Mesodermal cell (in vitro differentiated cells): ENCODE measurements around the gene PKP4.

Experiments used
- H3K27ac ChIP-seq: 2 replicates; pipeline ENCODE4 v1.7.0; 2013; ENCODE audit warnings: mild to moderate bottlenecking, low read depth, low read length, moderate library complexity; ENCODE audit not compliant: severe bottlenecking
- H3K36me3 ChIP-seq: 2 replicates; pipeline ENCODE4 v1.7.1; 2013; ENCODE audit warnings: mild to moderate bottlenecking, low read length, moderate library complexity; ENCODE audit not compliant: control insufficient read depth, insufficient read depth
- H3K4me1 ChIP-seq: one replicate; pipeline ENCODE4 v1.7.1; 2013; ENCODE audit warnings: mild to moderate bottlenecking, low read length; ENCODE audit not compliant: insufficient read depth, control insufficient read depth, poor library complexity, severe bottlenecking
- H3K4me3 ChIP-seq: 2 replicates; pipeline ENCODE4 v1.7.0; 2013; ENCODE audit warnings: low read length, control low read depth, mild to moderate bottlenecking; ENCODE audit not compliant: insufficient read depth, poor library complexity, severe bottlenecking; ENCODE audit errors: extremely low read depth
- H3K9me3 ChIP-seq: 2 replicates; pipeline ENCODE4 v1.7.1; 2013; ENCODE audit warnings: mild to moderate bottlenecking, low read length, moderate library complexity; ENCODE audit not compliant: control insufficient read depth
- WGBS, 2 experiments: methylation state at CpG; one replicate each; pipeline ENCODE4 v1.1.5; 2013; ENCODE audit warnings: missing lambda C conversion rate in 2 of 2; ENCODE audit not compliant: insufficient coverage in 2 of 2; 5-methylcytosine and 5-hydroxymethylcytosine counted together

PKP4 gene

DNA sequence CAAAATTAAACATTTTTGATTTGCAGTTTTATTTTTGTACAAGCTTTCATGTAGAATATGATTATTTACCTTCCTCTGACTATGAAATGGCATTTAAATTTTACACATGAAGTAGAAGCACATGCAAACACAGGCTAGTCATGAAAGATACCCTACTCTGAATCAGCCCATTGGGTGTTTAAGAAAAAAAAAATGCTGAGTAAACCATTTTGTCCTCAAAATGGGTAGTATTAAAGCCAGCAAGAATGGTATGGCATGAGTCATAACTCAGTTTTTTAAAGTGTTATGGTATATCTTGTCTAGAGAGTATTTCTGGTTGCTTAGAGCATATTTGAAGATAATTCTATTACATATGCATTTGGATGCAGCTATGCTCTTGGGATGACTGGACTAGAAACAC is 55.0 kb downstream of the PKP4 start:
- Histone ChIP-seq H3K36me3 (peaks cover 2% of the 10 kb centered on the region), H3K4me3 (no peak overlapping the region), H3K9me3 (no peaks in the 10 kb centered on the region), H3K27ac (no peak overlapping the region), H3K4me1 (no peaks in the 10 kb centered on the region)

DNA sequence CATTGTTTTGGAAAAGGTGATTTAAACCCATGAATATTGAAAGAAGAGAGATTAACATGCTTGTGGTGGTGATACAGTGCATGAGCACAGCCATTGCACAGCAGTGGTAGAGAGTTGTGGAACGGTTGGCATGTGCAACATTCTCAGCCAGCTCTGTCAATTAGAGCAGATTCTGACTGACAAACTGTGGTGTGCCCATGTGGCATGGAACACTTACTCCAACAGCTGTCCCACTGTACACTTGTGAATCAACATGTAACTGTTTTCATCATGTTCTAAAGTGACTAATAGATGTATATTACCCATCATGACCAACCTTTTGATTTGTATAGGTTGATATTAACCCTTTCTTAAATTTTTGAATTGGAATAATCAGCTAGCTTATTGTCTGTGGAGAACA is 55.6 kb downstream of the PKP4 start:
- no peak overlapping the region for H3K4me3 ChIP-seq
- H3K36me3 ChIP-seq = peaks cover 1% of the 10 kb centered on the region
- WGBS, 2 experiments = 83 to 100% methylated on average over 1 of the region's 1 CpG
- no peak overlapping the region for H3K27ac ChIP-seq
- H3K4me1 ChIP-seq = peaks cover under 1% of the 10 kb centered on the region
- H3K9me3 ChIP-seq = no peaks in the 10 kb centered on the region

DNA sequence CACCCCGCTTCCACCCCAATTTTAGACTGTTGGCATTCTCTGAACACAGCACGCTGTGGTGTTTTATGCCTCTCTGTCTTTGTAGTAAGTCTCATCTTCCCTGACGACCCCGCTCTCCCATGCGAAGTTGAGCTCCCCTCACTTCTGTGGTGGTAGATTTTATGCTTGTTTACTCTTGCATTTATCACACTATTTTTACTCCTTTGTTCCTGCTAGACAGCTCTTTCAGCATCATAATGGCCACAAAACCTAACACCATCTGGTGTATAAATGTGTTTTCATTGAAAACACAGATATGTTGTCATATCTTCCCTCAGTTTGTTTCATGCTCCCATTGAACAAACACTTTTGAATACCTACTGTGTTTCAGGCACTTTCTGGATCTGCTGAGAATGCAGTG is 57.1 kb downstream of the PKP4 start:
- H3K4me3 ChIP-seq = no peak overlapping the region
- no peaks in the 10 kb centered on the region for H3K36me3 ChIP-seq
- WGBS, 2 experiments = no CpG with 5 or more reads among the region's 5 CpGs
- H3K27ac ChIP-seq = no peak overlapping the region
- H3K4me1 ChIP-seq = peaks cover 4% of the 10 kb centered on the region
- H3K9me3 ChIP-seq = no peaks in the 10 kb centered on the region

DNA sequence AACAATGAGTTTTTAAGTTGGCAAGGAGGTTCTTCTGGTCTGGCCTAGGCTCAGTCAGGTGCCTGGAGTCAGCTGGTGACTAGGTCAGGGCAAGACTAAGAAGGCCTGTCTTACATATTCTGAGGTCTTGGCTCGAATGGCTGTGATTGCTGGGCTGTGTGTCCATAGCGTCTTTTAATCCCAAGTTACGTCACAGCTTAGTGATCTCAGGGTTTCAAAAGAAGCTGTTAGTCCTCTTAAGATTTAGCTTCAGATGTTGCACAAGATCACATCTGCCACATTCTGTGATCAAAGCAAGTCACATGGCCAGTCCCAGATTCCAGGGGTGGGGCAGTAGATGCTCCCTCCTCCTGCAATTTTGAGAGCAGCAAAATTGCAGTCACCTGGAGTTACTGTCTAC is 61.3 kb downstream of the PKP4 start:
- peaks cover 4% of the 10 kb centered on the region for H3K4me1 ChIP-seq
- no peaks in the 10 kb centered on the region for H3K9me3 ChIP-seq
- peaks cover 3% of the 10 kb centered on the region for H3K36me3 ChIP-seq
- no peak overlapping the region for H3K27ac ChIP-seq
- no peak overlapping the region for H3K4me3 ChIP-seq
- 90 to 96% methylated on average over 3 of the region's 3 CpGs for WGBS, 2 experiments

DNA sequence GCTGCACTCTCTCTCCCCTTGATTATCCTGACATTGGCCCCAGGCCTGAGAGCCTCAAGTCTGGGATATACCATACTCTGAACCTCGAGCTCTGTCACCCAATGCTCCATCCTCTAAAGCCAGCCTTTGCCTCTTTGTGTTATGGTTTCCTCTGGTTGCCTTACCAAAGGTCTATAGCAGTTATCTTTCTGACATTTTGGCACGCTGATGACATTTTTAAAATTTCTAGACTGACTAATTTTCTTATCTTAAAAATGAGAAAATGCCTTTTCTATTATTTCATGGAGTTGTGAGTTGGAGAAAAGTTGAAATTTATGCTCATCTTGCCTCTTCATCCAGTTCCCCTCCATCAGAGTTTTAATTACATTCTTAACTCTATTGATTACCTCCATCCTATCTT is 62.7 kb downstream of the PKP4 start:
- Histone ChIP-seq H3K27ac (no peak overlapping the region), H3K36me3 (peaks cover 3% of the 10 kb centered on the region), H3K9me3 (no peaks in the 10 kb centered on the region), H3K4me3 (no peak overlapping the region), H3K4me1 (peaks cover 4% of the 10 kb centered on the region)
- WGBS, 2 experiments = 90 to 92% methylated on average over 1 of the region's 2 CpGs

DNA sequence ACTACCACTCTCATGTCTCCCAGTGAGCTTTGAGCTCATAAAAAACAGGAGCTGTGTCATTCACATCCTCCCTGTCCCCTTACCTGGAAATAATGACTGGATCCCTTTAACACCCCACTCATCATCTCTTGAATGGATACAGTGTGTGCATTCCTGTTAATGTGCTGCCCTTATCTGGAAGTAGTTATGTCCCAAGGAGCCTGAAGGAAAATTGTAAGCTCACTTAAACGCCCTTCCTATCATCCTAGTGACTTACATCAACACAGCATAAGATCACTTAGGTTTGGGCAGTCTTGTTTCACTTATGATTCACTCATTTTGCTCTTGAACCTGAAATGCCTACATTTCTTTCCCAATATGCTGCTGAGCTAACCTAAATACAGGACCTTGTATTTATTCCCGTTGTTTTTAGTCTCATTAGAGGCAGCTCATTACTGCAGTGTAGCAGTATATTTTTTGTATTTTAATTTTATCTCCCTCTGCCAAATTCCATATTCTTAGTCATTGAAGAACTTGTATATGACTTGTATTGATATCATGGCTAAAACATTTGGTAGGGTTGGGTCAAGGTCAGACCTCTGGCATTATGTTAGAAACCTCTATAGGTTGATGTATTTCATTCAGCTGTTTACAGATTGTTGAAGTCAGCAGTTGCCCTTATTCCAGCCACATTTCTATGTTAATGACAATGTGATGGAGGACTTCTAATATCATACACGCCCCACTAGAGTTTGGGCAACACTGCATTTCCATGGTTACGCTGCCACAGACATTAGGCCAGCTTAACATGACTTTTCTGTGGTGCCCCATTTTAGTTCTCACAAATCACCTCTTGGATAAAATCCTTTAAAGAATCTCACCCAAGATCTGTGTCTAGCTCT is 72.9 kb downstream of the PKP4 start:
- H3K36me3 ChIP-seq = peaks cover 2% of the 10 kb centered on the region
- 89 to 92% methylated on average over 1 to 2 of the region's 4 CpGs for WGBS, 2 experiments
- H3K4me3 ChIP-seq = no peak overlapping the region
- H3K4me1 ChIP-seq = peaks cover 10% of the 10 kb centered on the region
- peak overlapping the region; percentile 75 for H3K27ac ChIP-seq
- no peaks in the 10 kb centered on the region for H3K9me3 ChIP-seq

DNA sequence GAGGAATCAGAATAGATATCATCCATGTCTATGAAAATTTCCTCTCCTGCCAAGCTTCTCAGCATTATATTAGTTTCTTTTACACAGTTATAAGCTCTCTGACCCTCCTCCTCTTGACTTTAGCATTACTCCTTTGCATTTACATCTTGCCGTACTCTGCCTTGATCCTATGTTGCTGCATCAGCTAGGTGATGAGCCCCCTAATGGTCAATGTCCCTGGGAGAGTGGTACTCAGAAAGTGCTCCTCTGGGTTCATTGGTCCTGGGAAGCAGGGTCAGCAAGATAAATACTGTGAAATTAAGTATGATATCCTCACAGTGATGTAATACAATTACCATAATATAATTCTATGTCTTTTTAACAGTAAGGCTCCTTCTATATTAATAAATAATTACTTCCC is 74.1 kb downstream of the PKP4 start:
- Histone ChIP-seq H3K27ac (no peak overlapping the region), H3K4me3 (no peak overlapping the region), H3K36me3 (peaks cover 7% of the 10 kb centered on the region), H3K9me3 (no peaks in the 10 kb centered on the region), H3K4me1 (peaks cover 10% of the 10 kb centered on the region)
- 80% methylated on average over 1 of the region's 1 CpG; no CpG with 5 or more reads in 1 of the 2 experiments for WGBS, 2 experiments

DNA sequence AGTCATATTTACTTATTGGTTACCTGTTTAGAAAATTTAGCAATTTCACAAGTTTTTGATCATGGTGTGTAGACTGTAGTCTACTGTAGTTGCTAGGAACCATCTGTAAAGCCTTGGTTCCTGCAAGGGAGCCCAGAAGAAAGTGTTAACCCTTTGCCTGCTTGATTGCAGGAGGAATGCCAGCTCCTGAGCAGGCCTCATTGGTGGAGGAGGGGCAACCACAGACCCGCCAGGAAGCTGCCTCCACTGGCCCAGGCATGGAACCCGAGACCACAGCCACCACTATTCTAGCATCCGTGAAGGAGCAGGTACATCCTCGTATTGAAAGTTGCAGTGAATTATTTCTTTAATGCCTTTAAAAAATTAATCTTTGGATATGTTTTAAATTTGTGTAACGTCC is 76.3 kb downstream of the PKP4 start:
- Histone ChIP-seq H3K27ac (no peak overlapping the region), H3K4me1 (peaks cover 10% of the 10 kb centered on the region), H3K4me3 (no peak overlapping the region), H3K9me3 (no peaks in the 10 kb centered on the region), H3K36me3 (peaks cover 7% of the 10 kb centered on the region)
- 67 to 83% methylated on average over 1 to 2 of the region's 5 CpGs for WGBS, 2 experiments

DNA sequence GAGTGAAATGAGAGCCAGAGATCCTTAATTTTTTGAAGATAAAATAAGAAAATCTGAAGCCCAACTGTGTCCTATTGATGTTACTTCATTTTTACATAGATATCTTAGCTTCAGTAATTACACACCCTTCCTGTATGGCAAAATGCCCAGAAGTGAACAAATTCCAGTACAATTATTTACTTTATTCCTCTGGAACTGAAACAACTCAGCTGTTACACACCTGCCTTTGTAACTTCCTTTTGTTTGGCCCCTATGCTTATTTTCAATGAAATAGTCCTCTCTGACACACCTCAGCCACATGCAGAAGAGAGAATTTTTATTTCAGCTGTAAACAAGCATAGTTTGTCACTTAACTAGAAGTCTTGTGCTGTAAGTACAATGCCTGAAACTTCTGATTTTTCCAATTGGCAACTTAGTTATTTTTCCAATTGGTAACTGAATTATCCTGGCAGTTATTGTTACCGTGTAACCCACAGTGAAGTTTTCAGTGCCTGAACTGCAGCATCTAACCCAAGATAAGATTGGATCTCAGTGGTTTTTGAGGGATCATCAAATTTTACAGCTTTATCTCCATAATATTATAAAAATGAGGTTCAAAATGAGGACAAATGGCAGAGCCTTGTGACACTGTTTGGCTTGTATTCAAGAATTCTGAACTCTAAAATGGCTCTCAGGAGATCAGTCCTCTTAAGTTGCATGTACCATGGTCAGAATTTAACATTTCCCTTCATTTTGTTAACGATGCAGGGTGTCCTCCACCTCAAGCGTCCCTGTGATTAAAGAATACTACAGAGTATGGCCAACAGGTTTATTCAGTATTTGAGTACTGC is 82.6 kb downstream of the PKP4 start:
- Histone ChIP-seq H3K4me1 (no peaks in the 10 kb centered on the region), H3K36me3 (peaks cover 5% of the 10 kb centered on the region), H3K9me3 (no peaks in the 10 kb centered on the region), H3K27ac (no peak overlapping the region), H3K4me3 (no peak overlapping the region)
- 87 to 100% methylated on average over 3 of the region's 3 CpGs for WGBS, 2 experiments

DNA sequence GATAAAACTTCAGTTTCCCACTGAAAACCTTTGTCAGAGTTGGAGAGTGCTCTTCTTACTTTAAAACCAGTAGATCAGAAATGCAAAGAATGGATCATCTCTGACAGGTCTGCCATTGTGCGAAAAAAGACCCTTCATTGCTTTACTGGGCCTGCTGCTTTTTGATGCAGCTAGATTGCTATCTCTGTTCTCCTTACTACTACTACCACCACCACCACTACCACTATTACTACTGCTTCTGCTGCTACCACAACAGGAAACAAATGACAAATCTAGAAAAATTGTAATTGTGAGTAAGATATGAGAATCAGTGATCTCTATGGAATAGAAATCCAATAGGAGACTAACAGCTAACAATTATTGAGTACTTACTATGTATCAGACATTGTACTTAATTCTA is 85.8 kb downstream of the PKP4 start:
- H3K27ac ChIP-seq = no peak overlapping the region
- no peaks in the 10 kb centered on the region for H3K9me3 ChIP-seq
- H3K4me1 ChIP-seq = no peaks in the 10 kb centered on the region
- H3K4me3 ChIP-seq = no peak overlapping the region
- WGBS, 2 experiments = 86% methylated on average over 1 of the region's 1 CpG
- peaks cover 13% of the 10 kb centered on the region for H3K36me3 ChIP-seq

DNA sequence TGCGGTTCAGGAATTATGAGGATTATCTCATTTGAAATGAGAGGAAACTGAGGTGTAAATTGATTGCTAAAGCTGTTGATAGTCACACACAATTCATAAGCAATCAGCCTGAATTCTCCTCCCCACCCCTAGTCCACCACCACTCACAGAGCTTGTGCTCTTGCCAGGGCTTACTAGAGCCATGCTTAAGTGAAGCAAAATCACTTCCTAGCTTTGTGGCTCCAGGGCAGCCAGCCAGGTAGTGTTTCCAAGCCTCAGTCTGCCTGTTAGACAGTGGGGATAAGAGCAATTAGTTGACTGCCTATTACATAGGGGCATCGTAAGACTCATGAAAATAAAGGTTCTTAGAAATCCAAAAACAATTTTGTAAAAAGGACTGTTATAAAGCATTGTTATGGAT is 87.2 kb downstream of the PKP4 start:
- Histone ChIP-seq H3K36me3 (peaks cover 23% of the 10 kb centered on the region), H3K4me1 (no peaks in the 10 kb centered on the region), H3K27ac (no peak overlapping the region), H3K9me3 (no peaks in the 10 kb centered on the region), H3K4me3 (no peak overlapping the region)
- WGBS, 2 experiments = no CpG with 5 or more reads among the region's 2 CpGs
